ENCODE measurements around the gene ZBTB39.
"Not testable (repeated sequence)": the region's sequence is repeated elsewhere in the genome, so short reads cannot be mapped to it uniquely, and the experiment has no call there.

Gene ZBTB39

GRCh38 chr12:56980268-56980667, 26.1 kb downstream of the ZBTB39 start:
- DNase-seq (ENCODE audit: low spot score) = no peak

GRCh38 chr12:56979628-56980027, 26.7 kb downstream of the ZBTB39 start:
- DNase-seq (ENCODE audit: low spot score) = no peak

GRCh38 chr12:56978397-56979138, 27.8 kb downstream of the ZBTB39 start:
- no peak for DNase-seq (ENCODE audit: low spot score)

DNA sequence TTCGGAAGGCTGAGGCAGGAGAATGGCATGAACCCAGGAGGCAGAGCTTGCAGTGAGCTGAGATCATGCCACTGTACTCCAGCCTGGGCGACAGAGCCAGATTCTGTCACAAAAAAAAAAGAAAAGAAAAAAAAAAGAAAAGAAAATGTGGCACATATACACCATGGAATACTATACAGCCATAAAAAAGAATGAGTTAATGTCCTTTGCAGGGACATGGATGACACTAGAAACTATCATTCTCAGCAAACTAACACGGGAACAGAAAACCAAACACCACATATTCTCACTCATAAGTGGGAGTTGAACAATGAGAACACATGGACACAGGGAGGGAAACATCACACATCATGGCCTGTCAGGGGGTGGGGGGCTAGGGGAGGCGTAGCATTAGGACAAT, 29.0 kb downstream of the ZBTB39 start:
- not testable (repeated sequence) for DNase-seq (ENCODE audit: low spot score)

GRCh38 chr12:56974224-56974623, 32.1 kb downstream of the ZBTB39 start:
- DNase-seq (ENCODE audit: low spot score) = not testable (repeated sequence)

GRCh38 chr12:56968910-56969309, 37.4 kb downstream of the ZBTB39 start:
- DNase-seq (ENCODE audit: low spot score) = not testable (repeated sequence)

DNA sequence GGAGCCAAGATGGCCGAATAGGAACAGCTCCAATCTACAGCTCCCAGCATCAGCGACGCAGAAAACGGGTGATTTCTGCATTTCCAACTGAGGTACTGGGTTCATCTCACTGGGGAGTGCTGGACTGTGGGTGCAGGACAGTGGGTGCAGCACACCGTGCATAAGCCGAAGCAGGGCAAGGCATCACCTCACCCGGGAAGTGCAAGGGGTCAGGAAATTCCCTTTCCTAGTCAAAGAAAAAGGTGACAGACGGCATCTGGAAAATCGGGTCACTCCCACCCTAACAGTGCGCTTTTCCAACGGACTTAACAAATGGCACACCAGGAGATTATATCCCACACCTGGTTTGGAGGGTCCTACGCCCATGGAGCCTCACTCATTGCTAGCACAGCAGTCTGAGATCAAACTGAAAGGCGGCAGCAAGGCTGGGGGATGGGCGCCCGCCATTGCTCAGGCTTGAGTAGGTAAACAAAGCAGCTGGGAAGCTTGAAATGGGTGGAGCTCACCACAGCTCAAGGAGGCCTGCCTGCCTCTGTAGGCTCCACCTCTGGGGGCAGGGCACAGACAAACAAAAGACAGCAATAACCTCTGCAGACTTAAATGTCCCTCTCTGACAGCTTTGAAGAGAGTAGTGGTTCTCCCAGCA, 40.2 kb downstream of the ZBTB39 start:
- DNase-seq (ENCODE audit: low spot score) = not testable (repeated sequence)

DNA sequence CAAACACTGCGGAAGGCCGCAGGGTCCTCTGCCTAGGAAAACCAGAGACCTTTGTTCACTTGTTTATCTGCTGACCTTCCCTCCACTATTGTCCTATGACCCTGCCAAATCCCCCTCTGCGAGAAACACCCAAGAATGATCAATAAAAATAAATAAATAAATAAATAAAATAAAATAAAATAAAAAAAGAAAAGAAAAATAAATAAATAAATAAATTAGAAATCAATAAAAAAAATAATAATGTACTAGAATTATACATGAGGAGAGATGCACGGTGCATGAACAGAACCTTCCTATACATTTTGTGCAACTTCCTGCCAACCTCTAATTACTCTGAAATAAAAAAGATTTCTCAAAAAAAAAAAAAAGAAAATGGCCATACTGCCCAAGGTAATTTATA, 41.2 kb downstream of the ZBTB39 start:
- DNase-seq (ENCODE audit: low spot score) = not testable (repeated sequence)

- DNase-seq (ENCODE audit: low spot score) = not testable (repeated sequence)
Measured at GRCh38 chr12:56963557-56963956, 42.8 kb downstream of the ZBTB39 start.

- DNase-seq (ENCODE audit: low spot score) = not testable (repeated sequence)
Measured at GRCh38 chr12:56962247-56962646, 44.1 kb downstream of the ZBTB39 start.

DNA sequence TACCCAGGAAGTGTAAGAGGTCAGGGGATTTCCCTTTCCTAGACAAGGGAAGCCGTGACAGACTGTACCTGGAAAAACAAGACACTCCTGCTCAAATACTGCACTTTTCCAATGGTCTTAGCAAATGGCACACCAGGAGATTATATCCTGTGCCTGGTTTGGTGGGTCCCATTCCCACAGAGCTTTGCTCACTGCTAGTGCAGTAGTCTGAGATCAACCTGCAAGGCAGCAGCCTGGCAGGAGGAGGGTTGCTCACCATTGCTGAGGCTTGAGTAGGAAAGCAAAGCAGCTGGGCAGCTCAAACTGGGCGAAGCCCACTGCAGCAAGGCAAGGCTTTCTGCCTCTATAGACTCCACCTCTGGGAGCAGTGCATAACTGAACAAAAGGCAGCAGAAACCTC, 47.9 kb downstream of the ZBTB39 start:
- DNase-seq (ENCODE audit: low spot score) = no peak

DNA sequence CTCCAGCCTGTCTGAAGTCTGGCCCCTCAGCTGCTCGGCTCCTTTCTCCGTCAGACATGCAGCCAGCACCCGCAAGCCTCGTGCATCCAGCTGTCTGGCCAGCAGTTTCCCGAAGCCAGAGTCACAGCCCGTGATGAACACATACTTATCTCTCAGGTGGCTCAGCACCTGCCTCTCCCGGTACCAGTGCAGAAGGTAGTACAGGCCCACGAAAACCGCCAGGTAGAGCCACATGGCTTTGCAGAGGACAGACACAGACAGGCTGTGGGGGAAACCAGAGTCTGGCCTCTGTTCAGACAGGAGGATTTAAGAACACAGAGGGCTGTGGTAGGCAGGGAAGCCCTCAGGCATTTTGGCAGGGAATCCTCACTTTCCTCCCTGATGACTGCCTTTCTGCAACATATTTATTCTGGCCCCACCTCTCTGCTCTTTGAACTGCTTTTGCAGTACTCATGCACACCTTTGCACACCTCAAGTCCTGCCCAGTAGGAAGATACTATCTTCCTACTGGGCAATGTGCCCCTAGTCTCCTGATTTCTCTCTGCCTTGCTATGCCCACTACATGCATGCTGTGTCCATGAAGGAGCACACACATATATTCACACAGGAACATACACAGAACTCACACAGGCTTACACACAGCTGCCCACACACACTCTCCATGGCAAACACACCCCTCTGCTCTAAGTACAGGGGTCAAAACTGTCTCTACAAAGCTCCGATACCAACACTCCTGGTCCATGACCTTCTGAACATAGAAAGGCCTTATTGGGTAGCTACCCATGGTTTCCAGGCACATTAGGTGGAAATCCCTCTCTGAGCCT, 48.9 kb downstream of the ZBTB39 start, which contains the start of gene RDH16:
Gene RDH16 (minus strand): TSS at position 380 of the 824 bp plus-strand sequence. CDS start 146 bp downstream, at position 234.
- no peak for DNase-seq (ENCODE audit: low spot score)

DNA sequence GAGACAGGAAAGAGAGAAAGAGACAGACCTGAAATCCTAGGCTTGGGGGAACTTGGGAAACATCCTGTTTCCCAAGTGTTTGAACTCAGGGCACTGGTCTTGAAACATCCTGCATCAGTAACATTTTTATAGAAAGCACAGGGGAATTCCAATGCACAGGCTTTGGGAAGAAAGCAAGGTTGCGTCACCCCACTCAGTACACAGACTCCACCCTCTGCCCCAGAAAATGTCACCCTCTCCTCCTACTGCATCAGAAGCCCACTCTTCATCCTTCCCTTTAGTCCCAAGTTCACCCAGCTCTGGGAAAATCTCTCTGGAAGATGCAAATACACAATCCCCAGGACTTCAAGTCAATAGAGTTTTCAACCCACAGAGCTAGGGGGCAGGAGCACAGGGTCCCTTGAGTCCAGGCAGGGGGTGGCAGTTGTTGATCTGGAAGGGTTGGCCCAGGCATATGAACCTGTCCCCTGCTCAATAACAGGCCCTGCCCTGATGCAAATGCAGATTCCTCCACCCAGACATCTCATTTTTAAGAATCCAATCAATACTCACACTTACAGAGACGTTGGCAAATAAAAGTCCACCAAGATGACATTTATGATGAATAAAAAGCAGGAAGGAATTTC, 50.6 kb downstream of the ZBTB39 start:
- DNase-seq (ENCODE audit: low spot score) = no peak

DNA sequence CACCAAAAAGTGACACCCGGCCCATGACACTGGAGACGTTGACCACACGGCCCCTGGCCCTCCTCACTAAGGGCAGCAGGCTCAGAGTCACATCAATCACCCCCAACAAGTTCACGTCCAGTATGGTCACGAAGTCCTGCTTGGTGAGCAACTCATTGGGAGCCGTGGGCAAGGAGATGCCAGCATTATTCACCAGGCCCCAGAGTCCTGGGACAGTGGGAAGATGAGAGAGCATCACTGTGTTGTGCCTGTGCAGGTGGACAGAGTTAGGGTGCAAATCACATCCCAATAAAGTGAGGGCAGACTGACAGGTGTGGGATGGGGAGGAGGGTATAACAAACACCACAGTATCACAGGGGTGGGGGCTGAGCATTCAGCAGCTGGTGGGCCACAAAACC, 51.4 kb downstream of the ZBTB39 start:
- no peak for DNase-seq (ENCODE audit: low spot score)

GRCh38 chr12:56954057-56954957, 52.0 kb downstream of the ZBTB39 start:
- no peak for DNase-seq (ENCODE audit: low spot score)

DNA sequence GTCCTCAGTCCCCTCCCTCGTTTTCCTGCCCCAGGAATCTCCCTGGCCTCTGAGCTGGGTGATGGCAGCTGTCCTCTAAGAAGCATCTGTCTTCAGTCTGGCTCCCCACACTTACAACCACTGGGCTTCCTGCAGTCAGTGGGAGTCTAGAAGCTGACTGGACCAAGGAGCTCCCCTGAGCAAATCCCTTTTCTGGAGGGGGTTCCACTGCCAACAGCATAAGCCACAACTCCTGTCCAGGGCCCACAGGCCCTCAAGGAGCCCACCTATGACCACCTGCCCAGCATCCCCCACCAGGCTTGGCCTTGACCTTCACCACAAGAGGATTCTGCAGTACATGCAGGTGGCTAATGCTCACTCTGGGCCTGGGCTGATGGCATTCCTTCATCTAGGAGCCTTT, 53.0 kb downstream of the ZBTB39 start:
- no peak for DNase-seq (ENCODE audit: low spot score)

DNA sequence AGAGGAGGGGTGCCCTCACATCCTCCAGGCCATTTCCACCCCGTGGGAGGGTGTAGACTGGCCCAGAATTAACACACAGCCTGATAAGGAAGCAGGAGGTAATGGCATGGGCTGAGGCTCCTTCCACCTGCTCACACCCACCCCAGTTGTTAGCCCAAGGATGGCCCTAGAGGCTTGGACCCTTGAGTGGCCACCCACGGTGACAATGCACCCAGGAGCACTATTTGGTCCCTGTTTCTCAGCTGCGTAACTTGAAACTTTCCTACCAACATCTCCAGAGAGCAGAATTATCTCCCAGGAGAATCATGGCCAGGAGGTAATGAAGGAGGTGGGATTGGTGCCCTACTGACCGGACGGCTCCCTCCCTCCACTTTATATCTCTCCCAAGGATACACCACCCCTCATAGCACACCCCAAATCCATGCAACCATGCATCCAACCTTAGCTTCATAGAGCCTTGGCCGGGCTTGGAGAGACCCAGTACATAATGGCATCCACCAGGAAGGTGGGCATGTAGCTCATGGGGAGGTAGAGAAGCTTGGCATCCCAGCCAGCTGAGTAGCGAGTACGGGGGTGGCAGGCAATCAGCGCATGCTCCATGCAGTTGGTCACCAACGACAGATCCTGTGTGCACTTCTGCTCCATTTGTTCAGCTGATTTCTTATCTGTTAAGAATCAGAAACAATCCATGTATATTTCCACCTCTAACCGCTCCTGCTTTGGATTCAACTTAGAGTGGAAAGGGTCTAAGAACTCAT, 54.6 kb downstream of the ZBTB39 start:
- no peak for DNase-seq (ENCODE audit: low spot score)

GRCh38 chr12:56948881-56949280, 57.5 kb downstream of the ZBTB39 start:
- DNase-seq (ENCODE audit: low spot score) = no peak

Measured in pons (tissue), 1 donor.